SKM-1 treated with dmso at 0.1 percent for 144 hours (cell line): ENCODE measurements around the gene LIN7A.

Source experiments
- DNase-seq: peaks from one replicate; lab custom pipeline; 2025; ENCODE audit not compliant: unreplicated experiment; lab: John Stamatoyannopoulos, UW

LIN7A gene

GRCh38 chr12:80861641-80862378 is 75.9 kb downstream of the LIN7A start:
- no peak for DNase-seq

- no peak for DNase-seq
Observed at GRCh38 chr12:80860928-80861327, 76.8 kb downstream of the LIN7A start.

DNA sequence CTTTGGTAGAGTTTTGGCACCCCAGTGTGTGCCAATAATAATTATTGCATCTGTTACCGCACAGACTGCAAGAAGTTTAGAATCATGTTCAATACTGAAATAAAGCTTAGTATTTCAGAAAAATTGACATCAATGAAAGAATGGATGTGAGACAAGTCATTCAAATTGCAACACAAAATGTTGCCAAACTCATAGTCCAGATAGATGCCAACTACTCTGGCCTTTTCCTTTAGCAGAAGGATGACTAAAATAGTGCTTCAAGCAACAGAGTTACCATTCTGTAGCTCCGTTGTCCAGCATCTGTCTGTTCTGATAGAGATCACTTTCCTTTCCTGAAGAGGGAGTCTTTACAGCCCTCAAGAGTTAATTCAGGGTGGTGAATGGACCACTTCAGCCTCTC is 77.5 kb downstream of the LIN7A start:
- DNase-seq = no peak

DNA sequence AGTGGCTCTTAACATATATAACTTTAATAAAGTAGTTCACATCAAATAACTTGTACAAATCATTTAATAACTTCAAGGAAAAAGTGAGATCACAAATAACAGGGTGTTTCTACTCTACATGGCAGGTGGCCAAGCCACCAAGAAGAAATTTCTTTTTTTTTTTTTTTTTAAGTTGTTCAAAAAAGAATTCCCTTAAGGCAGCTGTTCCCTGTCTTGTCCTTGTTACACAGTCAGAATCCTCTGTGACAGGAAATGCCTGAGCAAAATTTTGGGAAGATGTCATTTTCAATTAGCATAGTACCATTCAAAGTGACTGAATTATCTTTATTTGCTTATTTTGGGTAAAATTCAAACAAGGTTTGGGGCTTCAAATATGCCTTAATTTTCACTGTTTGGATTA is 79.4 kb downstream of the LIN7A start:
- no peak for DNase-seq

GRCh38 chr12:80857311-80857710 is 80.4 kb downstream of the LIN7A start:
- no peak for DNase-seq

DNA sequence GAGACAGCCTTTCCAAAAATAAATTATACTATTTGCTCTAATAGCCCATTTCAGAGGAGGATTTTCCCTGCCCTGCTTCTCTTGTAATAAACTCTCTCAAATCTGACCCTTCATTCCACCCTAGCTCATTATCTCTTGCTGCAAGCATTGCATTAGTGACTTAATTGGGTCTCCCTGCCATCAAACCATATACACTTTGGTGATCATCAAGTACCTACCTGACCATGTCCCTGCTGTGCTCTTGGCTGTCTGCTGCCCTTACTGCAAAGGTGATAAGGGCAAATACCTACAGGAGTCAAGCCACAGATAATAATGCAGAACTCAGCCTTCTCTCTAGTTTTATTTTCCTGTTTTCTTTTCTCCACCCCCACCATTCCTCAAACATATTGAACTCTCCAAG is 88.4 kb downstream of the LIN7A start:
- no peak for DNase-seq

DNA sequence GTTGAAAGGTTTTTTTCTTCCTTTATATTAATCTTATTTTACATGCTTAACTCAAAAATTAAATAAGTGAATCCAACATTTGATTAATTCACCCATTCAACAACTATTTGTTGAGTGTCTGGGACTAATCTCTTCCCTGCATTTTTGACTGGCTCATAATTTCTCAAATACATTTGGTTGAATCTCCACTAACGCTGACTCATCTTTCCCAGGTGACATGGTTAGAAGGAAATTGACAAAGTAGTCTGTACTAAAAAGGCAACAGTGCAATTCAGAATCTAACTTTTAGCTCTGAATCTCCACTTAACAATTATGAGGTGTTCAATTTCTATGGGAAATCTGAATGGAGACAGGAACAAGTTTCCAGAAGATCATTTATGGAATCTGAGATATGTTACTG is 88.9 kb downstream of the LIN7A start:
- no peak for DNase-seq

DNA sequence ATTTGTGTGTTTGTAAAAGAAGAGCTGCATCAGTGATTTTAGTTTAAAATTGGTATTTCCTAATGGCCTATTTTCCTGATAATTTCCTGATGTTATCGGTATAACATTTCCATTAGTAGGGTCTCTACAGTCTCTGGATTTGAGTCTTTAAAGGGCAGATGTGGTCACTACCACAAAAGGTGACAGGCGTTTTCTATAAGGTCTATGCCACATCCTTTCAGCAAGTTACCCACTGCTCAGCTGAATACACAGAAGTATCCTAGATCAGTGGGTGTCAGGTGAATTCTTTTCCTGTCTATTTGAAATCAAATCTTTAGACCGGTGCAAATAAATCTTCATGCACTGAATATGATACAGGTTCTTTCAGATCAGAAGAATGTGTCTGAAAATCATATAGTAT is 90.2 kb downstream of the LIN7A start:
- DNase-seq = no peak

GRCh38 chr12:80846952-80847351 is 90.8 kb downstream of the LIN7A start:
- DNase-seq = no peak

DNA sequence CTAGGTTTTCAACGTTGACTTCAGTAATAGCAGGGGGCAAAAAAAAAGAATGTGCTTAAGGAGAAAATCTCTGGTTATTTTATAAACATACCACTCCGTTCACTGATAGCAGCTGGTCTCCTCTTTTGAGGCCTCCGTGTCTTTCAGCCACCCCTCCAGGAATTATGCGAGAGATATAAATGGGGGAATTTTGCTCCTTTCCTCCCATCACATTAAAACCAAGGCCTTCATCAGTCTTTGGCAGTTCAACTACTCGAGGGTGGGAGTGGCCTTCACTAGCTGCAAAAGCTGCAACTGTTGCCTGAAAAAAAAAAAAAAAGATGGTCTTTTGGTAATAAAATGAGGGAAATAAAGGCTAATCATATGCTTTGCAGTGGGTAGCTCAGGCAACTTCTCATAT is 92.1 kb downstream of the LIN7A start:
- no peak for DNase-seq

DNA sequence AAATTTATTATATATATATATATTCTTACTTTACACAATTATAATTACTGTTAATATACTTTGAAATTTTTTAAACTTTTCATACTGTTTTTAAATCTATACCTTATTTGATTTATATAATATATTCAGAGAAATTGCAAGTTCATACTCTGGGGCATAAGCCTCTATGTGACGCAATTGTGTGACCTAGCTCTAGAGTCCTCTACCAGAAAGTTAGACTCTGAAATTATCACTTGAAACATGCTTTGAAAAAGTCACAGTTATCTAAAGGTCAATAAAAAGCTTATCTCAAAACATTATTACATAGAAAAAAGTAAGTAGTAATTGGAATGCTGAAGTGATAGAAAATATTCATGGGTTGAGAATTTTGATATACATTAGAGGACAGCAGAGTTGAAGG is 93.8 kb downstream of the LIN7A start:
- DNase-seq = no peak

GRCh38 chr12:80838708-80839107 is 99.0 kb downstream of the LIN7A start:
- no peak for DNase-seq

- no peak for DNase-seq
Observed at GRCh38 chr12:80838024-80838658, 99.6 kb downstream of the LIN7A start.

DNA sequence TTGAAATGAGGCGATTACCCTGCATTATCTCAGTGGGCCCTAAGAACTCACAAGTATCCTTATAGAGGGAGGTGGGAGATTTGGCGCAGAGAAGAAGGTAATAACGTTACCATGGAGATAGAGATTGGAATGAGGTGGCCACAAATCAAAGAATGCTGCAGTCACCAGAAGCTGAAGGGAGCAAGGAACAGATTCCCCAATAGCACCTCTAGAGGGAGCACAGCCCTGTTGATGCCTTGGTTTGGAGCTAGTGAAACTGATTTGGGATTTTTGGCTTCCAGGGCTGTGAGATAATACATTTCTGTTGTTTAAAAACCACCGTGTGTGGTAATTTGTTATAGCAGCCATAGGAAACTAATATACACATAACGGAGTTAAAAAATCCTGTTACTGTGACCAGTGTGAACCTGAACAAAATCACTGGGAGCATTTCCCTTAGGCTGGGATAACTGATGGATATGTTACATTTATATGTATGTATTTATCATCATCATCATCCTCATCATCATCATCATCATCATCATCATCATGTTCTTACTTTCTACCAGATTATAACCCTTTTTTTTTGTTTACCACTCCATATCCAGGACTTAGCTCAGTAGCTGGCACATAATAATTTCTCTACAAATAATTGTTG is 100.3 kb downstream of the LIN7A start:
- DNase-seq = no peak

DNA sequence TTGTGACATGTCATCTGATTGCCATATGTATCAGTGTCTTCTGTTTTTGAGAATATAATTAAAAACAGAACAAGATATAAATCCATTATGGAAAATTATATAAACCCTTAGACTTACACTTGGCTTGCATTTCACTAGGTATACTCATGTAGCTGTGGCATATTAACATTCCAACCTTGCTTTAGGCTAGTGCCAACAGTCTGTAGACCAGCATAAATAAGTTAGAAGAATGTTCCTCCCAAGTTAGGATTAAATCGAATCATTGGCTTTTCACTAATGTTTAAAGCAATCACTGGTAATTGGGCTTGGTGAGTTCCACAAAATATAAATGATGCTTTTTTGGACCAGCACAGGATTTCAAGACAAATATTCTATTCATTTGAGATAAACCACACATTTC is 103.0 kb downstream of the LIN7A start:
- DNase-seq = no peak

GRCh38 chr12:80830533-80831088 is 107.1 kb downstream of the LIN7A start:
- no peak for DNase-seq

DNA sequence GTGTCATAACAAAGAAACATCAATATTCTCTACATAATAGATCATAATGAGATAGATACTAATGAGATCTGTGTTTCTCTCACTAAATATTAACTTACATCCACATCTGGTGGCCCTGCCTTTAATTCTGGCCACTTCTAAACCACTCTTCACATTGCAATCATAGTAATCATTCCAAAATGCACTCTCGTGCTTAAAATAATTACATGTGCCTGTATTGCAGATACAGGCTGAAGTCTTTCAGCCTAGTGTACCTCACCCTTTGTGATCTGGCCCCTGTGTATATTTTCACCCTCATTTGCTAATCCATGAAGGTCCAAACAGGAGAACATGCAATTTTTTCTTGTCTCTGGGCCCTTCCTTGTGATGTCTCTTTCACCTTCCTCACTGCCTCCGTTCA is 108.0 kb downstream of the LIN7A start:
- DNase-seq = no peak

- no peak for DNase-seq
Observed at GRCh38 chr12:80825506-80825905, 112.2 kb downstream of the LIN7A start.

DNA sequence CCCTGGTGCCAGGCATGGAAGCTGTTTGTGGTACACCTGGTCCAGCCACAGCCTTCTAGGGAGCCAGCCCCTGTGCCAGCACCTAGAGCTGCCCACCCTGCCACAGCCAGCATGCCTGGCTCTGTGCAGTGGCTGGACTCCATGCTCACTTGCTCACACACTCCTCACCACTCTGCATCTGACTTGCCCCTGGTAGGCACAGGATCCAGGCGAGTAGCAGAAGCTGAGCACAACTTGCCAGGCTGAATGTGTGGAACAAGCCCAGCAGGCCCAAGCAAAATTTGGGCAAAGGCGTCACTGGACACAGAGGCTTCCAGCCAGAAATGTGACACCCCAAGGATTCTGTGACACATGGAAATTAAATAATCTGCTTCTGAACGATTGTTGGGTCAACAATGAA is 114.3 kb downstream of the LIN7A start:
- DNase-seq = no peak

DNA sequence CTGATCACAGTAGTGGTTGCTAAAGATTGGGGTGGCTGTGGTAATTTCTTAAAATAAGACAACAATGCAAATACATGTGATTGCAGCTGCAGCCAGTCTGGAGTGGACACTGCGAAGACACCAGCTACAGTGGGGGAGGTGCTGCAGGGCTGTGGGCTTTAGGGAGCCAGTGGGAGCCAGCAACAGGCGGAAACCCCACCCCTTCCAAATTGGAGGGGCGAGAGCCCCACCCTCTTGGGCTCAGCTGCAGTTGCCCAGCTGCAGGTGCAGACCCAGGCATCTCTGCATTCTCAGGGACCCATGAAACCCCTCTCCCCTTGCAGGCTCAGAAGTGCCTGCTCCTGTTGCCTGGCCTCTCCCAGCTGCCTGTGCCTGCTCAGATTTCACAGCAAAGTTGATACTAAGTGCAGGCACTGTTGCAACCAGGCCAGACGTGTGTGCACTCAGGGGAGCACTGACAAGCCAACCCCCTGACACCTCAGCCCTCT is 116.2 kb downstream of the LIN7A start:
- no peak for DNase-seq

DNA sequence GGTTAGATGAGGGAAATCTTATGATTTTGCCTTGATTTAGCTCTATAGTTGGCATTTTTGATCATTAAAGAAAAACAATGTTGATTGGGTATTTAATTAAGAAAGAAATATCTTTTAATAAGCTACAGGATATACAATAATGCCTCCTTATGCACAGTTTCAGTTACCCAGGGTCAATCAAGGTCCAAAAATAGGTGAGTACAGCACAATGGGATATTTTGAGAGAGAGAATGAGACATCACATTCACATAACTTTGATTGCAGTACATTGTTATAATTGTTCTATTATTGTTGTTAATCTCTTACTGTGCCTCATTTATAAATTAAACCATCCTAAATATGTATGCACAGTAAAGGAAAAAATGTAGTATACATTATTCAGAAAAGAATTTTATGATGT is 118.9 kb downstream of the LIN7A start:
- no peak for DNase-seq

GRCh38 chr12:80815351-80815750 is 122.4 kb downstream of the LIN7A start:
- DNase-seq = no peak
